HG03442 (cell line): ENCODE results near the gene RERGL.
"Not testable (repeated sequence)": the region's sequence is repeated elsewhere in the genome, so short reads cannot be mapped to it uniquely, and the experiment has no call there.

Source experiments
- ATAC-seq: cut with Tn5 transposase; IDR thresholded peaks from one replicate; pipeline ENCODE4 v1.9.1; 2021; ENCODE audit warnings: mild to moderate bottlenecking, moderate library complexity; ENCODE audit not compliant: unreplicated experiment

The RERGL gene, protein sequence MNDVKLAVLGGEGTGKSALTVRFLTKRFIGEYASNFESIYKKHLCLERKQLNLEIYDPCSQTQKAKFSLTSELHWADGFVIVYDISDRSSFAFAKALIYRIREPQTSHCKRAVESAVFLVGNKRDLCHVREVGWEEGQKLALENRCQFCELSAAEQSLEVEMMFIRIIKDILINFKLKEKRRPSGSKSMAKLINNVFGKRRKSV

DNA sequence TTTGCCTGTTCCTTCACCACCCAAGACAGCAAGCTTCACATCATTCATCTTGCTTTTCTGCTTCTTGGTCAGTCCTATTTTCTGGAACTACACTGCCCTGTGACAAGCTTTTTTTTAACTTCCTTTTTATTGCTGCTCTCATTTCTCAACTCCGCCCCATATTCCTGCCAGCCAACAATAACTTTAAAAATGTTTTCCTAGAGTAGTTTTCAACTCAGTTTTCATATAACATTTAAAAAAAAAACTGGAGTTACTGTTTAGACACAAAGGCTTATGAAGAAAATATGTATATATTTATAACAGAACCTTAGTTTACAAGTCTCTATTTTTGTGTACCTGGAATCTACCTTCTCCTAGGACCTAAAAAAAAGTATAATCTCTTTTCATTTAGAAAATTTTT, at the start of gene RERGL:
TSS of gene RERGL (minus strand) at position 101 of the 400 bp plus-strand sequence. CDS start at position 48, 53 bp downstream.
- ATAC-seq: no peak

DNA sequence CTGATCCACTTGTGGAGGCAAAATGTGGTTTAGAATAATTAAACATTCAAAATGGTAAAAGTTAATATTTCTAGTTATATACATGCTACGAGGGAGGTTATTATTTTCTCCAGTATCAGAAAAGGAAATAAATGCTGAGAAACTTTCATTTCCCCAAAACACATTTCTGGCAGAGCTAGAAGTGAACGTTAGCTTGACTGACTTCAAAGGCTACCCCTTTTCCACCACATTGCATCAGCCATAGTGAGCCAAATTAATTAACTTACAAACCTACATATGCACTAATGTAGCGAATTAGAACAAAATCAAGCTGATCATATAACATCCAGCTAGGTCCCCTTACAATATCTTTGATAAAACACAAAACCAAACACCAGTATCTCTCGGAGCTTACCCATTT, 49.3 kb upstream of the RERGL start:
- ATAC-seq: no peak

DNA sequence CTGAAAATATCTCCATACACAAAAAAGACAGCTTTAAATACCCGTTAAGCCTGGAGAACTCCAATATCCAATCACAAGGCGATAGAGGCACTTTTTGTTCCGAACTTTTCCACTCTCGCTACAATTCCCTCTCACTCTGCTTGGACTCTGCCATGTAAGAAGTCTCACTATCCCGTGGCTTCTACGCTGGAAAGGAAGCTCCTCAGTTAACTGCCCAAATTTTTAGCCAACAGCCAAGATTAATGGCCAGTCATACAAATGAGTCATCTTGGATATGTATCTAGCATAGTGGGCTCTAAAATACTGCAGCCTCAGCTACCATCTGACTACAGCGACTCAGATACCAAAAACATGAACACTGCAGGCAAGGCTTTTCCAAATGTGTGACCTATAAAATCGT, 45.5 kb upstream of the RERGL start:
- no peak for ATAC-seq

DNA sequence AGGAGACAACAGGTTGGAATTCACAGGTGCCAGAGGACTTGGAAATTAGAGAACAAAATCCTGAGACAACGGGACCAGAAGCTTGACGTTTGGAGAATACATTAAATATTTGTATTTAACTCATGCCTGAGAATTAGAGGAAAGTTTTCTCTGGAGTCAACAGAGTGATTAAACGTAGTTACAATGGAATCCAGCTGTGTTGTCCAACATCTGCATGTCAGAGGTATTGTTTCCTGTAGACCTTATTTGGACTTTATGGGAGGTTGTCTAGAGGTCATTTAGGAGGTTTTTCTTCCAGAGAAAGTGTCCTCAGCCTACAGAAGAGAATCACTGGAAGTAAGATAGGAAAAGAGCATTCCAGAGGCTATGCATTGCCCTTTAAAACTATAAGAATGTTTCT, 45.1 kb upstream of the RERGL start:
- no peak for ATAC-seq

DNA sequence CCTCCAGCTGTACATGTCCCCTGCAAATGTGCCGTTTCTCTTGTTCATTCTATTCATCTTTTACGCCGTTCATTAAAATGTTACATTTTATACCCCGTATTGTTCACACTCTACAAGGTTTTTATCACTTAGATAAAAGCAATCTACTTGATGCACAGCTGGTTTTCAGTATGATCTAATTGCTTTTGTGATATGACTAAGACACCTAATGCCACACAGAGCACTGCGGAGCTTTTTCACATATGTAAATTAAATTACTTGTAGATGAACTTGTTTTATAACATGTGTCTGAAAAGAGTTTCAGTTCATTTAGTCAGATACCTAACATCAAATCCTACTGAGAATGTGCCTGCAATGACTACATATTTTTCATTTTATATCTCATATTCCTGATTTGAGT, 40.9 kb upstream of the RERGL start:
- ATAC-seq: no peak

DNA sequence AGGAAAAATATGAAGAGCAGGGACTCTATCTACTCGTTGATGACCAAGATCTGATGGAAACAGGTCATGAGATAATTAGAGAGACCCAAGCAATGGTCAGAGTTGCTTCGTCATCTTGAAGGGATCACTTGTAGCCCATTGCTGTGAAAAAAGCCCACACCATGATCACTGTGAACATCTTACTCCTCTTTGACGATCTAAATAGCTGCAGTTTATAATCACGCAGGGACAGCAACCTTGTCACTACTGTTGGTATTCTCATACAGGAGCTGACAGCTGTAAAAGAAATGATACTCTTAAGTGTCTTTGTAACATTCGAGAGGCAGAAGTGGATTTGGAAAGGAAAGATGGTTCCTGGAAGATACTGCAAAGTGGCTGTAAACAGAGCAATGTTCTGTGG, 33.7 kb upstream of the RERGL start:
- ATAC-seq: no peak

DNA sequence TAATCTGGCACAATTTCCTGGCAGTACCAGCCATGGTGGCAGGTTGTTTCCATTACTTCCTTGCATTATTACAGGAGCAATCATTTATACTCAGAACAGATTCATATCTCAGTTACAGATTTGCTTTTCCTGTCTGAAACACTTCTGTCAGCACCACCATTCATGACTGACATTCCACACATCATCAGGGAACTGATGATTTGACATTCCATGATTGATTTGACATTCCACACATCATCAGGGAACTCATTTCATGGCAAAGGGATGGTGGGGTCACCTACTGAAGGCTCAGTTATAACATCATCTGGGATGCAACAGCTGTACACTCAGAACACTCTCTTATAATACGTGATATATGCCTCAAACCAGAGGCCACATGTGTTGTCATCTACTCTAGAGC, 30.9 kb upstream of the RERGL start:
- no peak for ATAC-seq

DNA sequence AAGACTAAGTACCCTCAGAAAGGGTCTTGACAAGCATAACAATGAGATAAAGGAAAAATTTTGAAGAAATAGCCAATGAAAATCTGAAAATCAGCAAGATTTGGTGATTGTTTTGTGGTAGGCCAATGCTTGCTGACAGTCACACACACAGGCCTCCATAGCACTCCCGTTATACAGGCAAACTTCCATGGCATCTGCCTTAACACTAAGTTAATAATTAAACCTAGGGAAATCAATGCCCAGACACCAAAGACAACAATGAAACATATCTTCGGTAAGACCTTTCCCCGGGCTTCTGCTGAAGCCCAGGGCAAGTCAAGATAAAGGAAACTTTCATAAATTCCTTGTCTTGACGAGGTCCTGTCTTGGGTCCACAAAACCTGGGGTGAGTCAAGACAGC, 18.6 kb upstream of the RERGL start:
- ATAC-seq: no peak

DNA sequence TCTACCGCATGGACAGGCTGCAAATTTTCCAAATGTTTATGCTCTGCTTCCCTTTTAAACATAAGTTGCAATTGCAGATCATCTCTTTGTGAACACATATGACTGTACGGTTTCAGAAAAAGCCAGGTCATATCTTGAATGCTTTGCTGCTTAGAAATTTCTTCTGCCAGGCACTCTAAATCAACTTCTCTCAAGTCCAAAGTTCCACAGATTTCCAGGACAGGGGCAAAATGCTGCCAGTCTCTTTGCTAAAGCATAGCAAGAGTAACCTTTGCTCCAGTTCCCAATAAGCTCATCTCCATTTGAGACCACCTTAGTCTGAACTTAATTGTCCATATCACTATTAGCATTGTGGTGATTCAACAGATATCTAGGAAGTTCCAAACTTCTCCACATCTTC, 13.6 kb upstream of the RERGL start:
- ATAC-seq: no peak

DNA sequence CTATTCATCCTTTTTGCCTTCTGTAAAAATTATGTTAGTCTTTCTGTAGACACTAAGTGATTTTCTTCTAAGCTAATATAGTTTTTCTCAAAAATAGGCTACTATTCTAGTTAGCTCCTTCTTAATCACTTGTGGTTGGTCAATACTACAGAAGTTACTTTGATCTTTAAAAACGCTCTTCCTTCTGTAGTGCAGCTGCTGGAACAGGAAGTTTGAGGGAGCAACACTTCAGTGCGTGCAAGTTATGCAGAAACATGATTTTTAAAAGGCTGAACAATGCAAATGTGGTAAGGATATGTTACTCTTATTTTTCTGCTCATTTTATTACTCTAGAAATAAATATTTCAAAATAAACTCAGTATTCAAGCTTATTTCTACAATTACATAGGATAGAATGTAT, 11.1 kb upstream of the RERGL start:
- ATAC-seq: no peak

DNA sequence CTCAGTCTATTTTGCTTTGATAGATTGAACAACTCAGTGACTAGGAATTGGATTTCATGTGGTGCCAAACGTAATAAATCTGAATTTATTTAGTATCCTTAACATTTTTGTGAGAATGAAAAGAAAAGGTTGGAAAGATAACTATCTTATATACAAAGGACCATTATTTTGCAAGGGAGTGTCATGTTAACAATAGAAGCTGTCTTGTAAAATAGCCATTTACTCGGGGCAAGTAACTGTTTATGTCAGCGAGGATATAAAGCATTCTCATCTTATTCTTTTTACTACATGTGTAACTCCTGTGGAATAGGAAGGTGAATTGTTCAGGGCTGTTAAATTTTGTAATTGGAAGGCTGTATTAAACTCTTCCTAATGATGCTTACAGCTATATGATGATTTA, 5.9 kb downstream of the RERGL start:
- no peak for ATAC-seq

DNA sequence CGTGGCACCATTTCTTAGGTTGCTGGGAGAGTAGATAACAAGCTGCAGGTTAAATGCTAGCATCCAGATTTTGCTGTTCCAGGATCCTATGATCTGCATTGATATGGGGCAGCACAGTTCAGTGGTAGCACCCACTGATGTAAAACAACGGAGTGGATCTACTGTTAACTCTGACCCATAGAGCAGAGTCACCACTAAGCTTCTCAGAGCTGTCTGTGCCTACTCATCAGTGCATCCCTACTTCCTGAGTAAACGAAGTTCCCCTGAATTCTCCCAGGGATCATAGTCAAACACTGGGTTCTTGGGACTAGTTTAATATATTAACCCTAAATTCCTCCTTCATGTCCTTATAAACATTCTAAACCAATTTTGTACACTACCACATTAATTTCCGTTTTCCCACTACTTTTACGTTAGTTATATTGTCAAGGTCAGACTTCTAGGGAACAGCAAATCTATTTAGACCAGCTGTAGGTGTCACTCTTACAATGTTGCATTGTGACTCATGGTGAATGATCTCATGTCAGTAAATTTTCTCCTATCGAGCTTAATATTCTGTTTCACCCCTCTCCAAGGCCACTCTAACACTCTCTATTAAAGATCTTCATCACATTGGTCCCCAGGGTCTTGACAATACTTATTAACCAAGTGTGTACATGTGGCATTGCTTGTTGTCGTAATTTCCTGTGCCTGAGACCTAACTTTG, 10.3 kb downstream of the RERGL start:
- no peak for ATAC-seq

DNA sequence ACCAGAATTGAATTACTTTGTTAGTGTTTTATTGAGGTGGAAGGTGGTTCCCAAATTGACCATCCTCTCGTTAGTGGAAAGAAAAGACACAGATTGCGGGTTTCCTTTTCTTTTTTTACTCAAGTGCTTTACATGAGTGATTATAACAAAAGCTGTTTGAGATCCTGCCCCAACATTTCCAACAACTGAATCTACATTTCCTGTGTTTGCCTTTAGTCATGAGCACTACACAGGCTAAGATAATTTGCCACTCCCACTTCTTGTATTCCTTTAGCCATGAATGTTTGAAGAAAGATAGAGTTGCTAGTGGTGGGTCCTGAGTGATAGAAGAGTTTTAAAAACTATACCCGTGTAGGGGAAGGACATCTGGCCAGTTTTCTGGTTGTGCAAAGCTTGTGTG, 16.0 kb downstream of the RERGL start:
- no peak for ATAC-seq

DNA sequence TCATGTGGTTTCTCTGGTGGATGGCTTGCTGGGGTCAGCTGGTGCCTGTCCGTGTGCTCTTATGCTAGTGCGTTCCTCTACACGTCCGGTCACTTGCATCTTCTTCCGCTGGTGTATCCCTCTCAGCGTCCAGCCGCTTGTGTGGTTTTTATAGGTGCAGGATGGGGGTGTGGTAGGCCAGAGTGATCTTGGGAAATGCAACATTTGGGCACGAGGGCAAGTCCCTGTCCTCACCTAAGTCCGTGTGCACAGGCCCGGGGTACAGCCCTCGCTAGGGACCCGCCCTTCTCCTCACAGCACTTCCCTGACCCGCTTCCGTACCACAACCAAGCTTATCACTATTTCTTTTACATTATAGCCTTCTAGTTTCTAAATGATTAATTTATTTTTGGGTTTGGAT, 17.3 kb downstream of the RERGL start:
- no peak for ATAC-seq

DNA sequence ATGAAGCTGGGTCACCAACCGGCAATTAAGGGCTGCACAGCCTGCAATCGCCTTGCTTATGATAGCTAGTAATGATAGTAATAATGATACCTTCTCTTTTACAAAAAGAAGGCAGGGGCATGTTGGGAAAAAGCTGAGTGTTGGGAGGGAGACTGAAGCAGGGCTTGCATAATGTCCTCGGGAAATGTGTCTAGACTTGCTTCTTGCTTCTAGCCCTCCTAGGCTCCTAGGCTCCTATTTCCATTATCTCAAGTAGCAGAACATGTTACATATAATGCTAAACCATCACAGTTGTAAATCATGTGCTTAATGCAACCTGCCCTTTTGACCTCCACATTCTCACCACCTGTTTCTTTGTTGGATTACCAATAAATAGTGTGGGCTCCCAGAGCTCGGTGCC, 18.7 kb downstream of the RERGL start:
- ATAC-seq: no peak

DNA sequence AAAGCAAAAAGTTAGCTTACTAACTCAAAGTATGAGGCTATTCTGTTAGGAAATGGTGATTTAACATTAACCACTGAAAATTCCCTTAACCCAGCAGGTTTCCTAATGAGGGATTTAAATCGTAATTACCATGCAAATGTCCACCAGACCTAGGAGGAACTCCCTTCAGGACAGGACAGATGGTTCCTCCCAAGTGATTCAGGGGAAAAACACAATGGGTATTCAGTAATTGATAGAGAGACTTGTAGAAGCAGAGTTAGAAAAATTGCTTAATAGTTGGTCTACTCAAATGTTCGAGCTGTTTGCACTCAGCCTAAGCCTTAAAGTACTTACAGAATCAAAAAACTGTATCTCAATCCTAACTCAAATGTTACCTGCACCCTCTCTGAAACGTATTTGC, 21.6 kb downstream of the RERGL start:
- ATAC-seq: no peak

DNA sequence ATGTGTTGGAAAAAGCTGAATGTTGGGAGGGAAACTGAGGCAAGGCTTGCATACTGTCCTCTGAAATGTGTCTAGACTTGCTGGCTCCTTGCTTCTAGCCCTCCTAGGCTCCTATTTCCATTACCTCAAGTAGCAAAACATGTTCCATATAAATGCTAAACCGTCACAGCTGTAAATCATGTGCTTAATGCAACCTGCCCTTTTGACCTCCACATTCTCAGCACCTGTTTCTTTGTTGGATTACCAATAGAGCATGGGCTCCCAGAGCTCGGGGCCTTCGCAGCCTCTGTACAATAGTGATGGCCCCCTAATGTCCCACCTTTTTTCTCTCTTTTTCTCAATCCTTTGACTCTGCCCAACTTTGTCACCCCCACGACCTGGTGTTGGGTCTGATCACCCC, 23.3 kb downstream of the RERGL start:
- ATAC-seq: no peak

DNA sequence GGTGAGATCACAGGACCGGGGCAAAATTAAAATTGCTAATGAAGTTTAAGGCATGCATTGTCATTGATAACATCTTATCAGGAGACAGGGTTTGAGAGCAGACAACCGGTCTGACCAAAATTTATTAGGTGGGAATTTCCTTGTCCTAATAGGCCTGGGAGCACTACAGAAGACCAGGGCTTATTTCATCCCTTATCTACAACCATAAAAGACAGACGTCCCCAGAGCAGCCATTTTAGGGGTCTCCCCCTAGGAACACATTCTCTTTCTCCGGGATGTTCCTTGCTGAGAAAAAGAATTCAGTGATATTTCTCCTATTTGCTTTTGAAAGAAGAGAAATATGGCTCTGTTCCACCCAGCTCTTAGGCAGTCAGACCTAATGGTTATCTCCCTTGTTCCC, 27.1 kb downstream of the RERGL start:
- not testable (repeated sequence) for ATAC-seq

DNA sequence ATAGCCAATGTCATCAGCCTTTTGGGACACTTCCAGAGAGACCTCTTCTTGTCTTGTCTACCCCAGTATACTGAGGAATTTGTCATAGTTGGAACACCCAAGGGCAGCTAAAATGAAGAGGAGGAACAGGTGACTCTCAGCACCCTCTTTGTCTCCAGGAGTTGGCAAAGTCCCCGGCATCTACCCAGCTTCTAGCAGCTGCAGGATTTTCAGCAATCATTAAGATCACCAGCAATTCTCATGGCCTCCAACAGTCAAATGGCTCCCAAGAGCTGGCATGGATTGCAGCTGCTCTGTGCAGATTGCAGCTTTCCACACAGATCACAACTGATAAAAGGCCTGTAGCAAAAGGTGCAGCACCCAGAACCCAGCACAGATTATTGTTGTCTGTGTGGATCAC, 32.9 kb downstream of the RERGL start:
- ATAC-seq: no peak

DNA sequence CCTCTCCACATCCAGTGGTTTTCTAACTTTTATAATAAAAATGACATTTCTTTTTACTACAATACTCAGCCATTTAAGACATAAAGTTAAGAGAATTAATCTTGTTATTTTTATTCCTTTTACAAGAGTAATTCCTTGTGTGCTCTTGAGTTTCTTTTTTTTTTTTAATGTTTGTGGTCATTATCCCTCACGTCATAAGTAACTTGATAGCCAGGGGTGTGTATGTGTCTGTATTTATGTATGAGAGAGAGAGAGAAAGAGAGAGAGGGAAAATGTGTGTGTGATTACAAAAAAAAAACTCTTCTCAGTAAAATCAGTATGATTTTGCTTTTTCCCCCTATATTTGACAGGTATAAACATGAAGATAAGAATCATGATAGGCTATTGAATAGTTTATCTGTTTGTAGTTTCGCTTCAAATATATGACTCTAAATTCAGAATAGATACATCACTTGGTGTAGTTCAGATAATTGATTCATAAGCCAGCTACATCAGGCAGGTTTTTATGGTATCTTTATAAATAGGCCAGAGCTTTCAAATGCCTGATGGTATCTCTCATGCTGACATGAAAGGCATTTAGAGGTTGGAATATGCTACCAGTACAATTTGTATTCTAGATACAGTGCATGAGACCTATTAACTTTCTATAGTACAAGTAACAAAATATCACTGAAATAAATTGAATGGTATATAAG, 34.9 kb downstream of the RERGL start:
- no peak for ATAC-seq

DNA sequence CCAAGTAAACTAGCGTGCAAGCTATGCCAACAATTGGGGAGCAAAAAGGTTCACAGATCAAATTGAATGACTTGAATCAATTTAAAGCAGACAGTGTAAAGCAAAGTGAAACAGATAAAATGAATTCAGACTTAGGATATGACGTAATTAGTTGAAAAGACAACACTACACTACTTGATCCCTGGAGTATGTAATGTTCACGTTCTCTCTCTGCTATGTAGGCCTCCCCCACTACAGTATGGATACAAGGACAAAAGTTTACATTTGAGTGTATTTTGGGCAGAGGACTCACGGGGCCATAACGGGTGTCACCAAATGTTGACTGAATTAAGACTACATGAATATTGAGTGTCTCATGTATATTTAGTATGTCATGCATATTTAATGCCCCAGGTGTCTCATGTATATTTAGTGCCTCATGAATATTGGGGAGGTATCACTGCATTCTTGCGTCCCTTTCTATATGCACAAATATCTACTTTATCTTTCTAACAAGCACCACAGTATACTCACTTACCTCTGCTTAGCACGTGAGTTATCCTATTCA, 44.5 kb downstream of the RERGL start:
- ATAC-seq: no peak
